Embryonic facial prominence (tissue), 1 donor: Measurements from ENCODE around the gene HSDL1.

ENCODE experiments used
- DNase-seq: peaks from one replicate; pipeline ENCODE4 v3.0.0-alpha.2; 2016; ENCODE audit errors: extremely low spot score

HSDL1 gene

GRCh38 chr16:84107921-84108320 is 37.1 kb downstream of the HSDL1 start:
- no peak for DNase-seq

DNA sequence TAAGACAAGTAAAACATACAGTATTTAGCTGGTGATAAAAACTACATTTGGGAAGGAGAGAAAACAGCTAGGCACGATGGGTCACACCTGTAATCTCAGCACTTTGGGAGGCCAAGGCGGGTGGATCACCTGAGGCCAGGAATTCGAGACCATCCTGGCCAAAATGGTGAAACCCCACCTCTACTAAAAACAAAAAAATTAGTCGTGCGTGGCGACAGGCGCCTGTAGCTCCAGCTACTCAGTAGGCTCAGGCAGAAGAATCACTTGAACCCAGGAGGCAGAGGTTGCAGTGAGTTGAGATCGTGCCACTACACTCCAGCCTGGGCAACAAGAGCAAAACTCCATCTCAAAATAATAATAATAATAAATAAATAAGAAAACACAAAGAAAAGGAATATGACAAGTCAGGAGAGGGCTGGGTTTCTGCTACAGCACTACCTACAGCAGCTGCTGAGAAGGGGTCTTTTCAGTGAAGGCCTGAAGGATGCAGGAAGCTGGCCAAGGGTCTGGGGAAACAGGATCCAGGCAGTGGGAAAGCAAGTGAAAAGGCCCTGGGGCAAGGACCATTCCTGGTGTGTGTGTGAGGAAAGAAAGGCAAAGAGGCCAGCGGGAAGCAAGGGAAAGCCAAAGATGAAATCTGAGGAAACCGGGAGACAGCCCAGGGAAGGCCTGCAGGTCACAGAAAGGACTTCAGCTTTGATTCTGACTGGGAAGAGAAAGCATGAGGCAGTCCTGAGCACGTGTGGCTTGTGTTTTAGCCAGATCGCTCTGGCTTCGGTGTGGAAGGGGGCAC is 38.8 kb downstream of the HSDL1 start:
- DNase-seq = no peak

DNA sequence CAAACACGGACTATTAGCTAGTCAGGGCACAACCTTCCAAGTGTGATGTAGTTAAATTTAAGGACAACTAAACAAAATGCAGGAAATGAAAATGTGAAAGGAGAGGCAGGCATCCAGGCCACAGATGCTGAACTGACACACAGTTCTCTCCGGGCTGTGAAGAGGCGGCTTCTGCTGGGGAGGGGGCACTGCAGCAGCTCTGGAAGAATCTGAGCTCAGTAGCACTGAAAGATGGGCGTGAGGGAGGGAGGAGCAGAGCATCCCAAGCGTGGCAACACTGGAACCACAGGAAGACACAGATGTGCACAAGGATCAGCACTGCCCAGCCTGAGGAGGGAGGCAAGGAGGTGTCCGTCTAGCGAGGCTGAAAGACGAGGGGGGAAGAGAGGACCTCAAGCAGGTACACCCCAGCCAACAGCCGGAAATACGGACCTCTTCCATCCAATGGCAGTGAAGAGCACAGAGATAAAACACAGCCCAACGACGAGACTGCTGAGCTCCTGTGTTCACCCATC is 39.6 kb downstream of the HSDL1 start:
- no peak for DNase-seq

GRCh38 chr16:84104231-84104630 is 40.7 kb downstream of the HSDL1 start:
- no peak for DNase-seq

- no peak for DNase-seq
Observed at GRCh38 chr16:84103678-84104077, 41.3 kb downstream of the HSDL1 start.

DNA sequence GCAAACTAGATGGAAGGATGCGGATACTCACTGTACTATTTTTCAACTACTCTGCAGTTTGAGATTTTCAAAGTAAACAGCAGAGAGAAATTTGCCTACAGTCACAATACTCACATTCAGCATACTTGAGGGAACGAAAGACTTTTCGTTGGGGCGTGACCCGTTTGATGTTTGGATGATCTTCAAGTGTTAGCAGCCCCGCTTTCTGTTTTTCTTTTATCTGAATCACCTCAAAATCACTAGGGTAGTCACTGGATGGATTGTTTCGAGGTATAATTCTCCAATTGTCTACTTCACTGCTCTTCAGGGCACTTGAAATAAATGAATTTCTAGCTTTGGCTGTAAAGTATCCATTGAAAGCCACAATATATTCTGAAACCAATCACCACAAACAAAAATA is 46.0 kb downstream of the HSDL1 start:
- DNase-seq = no peak

DNA sequence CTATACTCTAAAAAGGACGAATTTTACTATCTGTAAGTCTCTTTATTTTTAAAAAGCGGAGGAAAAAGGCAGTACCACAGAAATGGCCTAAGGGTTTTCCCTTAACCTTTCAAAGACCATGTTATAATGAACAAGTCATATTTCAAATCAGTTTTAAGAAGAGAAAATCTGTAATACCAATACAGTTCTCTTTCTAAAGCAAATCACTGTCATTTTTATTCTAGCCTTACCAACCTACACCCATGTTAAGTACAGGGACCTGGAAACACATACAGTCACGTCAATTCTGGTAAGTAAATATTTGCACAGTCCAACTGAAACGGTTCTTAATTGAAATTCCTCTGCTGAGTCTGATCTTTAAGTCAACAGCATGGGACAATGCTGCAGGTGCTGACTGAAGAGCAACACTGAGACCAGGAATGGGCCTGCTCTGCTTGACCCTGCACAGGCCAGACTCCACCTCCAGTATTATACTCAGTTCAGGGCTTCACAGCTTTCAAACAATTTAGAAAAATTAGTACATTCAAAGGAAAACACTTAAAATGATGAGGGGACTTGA is 48.5 kb downstream of the HSDL1 start:
- no peak for DNase-seq

GRCh38 chr16:84095466-84095865 is 49.5 kb downstream of the HSDL1 start:
- no peak for DNase-seq

DNA sequence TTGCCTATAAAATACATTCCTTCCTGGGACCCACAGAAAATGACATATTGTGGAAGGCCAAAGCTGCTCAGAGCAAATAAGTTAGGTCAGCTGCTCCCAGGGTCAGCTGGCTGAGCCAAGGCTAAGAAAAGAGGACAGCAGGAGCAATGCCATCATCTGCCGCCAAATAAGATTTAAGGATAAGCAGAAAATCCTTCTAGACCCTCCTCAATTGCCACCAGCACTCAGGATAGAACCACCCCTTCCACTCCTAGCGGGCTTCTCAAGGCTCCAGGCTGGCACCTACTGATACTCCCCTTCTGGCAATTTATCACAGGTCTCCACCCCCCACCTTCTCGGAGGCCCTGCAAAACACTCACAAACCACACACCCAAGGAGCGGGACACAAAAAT is 51.1 kb downstream of the HSDL1 start:
- no peak for DNase-seq

- no peak for DNase-seq
Observed at GRCh38 chr16:84093120-84093878, 51.7 kb downstream of the HSDL1 start.

DNA sequence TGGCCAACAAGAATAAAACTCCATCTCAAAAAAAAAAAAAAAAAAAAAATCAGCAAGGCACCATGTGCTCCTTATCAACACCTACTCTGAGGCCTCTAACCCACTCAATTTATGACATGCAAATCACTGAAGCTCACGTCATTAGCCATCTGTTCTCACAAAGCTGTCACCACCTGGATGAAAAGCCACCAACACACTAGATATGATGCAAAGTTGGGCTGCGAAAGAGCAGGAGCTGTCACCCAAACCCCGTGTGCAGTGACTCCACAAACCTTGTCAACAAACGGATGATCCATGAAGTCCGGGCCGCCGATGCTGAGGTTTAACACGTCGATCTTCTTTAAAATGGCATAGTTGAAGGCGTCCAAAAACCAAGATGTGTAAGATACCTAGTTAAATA is 53.5 kb downstream of the HSDL1 start:
- DNase-seq = no peak

GRCh38 chr16:84090211-84090610 is 54.8 kb downstream of the HSDL1 start:
- no peak for DNase-seq

GRCh38 chr16:84088695-84089395 is 56.1 kb downstream of the HSDL1 start:
- DNase-seq = no peak

- DNase-seq = no peak
Observed at GRCh38 chr16:84087466-84088151, 57.4 kb downstream of the HSDL1 start.

DNA sequence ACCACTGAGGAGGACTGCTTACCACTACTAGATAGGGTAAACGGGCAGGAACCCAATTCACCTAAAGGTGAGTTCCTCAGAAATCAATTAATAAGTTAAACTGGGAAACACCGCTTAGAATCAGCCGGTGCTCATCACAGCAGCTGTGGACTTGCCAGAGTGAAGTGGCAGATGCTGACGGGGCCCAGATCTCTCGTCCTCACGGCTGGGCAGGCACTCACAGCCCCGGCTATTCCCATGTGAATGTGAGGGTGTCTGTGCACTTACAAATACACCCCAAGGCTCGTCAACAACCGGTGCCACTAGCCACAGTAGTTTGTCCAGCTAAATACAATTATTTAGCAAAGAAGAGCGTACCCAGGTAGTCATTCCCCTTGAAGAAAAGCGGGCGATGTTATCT is 58.0 kb downstream of the HSDL1 start:
- no peak for DNase-seq

DNA sequence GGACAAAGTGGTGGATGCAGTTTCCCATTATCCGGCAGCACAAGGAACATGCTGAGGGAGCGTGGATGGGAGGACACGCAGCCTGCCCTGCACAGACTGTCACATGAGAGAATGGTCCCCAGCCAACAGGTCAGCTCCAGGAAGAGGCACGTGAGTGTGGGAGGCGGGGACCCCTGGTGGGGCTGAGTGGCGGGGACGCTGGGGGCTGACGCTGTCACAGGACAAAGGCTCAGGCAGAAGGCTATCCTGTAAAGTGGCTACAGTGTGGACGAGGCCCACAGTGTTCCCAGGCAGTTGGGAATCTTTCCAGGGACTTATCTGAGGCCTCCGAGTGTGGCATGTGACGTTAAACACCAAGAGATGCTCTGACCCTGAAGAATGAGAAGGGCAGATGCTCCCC is 58.6 kb downstream of the HSDL1 start:
- DNase-seq = no peak

DNA sequence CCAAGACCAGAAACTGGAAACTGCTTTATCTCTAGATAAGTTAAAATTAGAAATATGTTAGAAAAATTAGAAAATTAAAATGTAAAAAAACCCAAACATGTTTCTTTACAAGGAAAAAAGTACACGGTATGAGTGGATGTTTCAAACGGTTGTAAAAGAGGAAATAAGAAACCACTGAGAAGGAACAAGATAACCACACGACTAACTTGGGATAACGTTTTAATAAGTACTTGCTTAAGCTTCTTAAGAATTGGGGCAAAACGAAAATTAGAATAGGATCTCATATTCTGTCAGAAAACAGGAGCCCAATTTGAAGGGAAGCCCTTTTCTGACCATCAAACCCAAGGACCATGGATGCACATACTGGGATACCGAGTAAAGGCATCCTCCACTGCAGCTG is 59.2 kb downstream of the HSDL1 start:
- DNase-seq = no peak

DNA sequence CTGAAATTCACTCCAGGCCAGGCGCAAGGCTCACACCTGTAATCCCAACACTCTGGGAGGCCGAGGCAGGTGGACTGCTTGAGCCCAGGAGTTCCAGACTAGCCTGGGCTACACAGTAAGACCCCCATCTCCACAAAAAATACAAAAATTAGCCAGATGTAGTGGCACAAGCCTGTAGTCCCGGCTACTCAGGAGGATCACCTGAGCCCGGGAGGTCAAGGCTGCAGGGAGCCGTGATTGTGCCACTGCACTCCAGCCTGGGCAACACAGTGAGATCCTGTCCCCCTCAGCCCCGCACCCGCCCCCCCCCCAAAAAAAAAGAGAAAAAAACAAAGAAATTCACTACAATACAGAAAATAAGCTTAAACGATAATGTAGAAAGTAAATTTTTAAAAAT is 59.7 kb downstream of the HSDL1 start:
- no peak for DNase-seq

GRCh38 chr16:84084570-84085270 is 60.3 kb downstream of the HSDL1 start:
- no peak for DNase-seq

GRCh38 chr16:84082835-84083569 is 62.0 kb downstream of the HSDL1 start:
- no peak for DNase-seq
